Activated CD8-positive, alpha-beta T cell treated with anti-CD3 and anti-CD28 coated beads for 36 hours (primary cell): Measurements from ENCODE around the gene ESF1. TPM values are rescaled to one million over a fixed set of nuclear protein-coding genes. Genes with fewer than 3 reads are reported as not detected.

ENCODE experiments used
- ATAC-seq: fragments of 200-7000 bp; cut with Tn5 transposase; one replicate; pipeline ENCODE4 v1.10.0; 2021; ENCODE audit warnings: mild to moderate bottlenecking, moderate library complexity
- CTCF ChIA-PET: fragments of 350-600 bp; sonication (Branson Sonifier 250); formaldehyde crosslinking; loops from one replicate; lab custom pipeline; 2021; ENCODE audit warnings: antibody characterized with exemption; lab: Charles Lee
- POLR2A ChIA-PET: fragments of 350-600 bp; sonication (Branson Sonifier 250); formaldehyde crosslinking; loops from one replicate; lab custom pipeline; 2021; ENCODE audit warnings: antibody characterized with exemption; lab: Charles Lee
- DNase-seq: peaks from one replicate; pipeline ENCODE4 v3.0.0-alpha.2; 2020
- H3K27ac Mint-ChIP-seq: one replicate; pipeline ENCODE4 v1.8.0; 2021; ENCODE audit warnings: mild to moderate bottlenecking, mixed read lengths
- H3K27me3 Mint-ChIP-seq: one replicate; pipeline ENCODE4 v1.8.0; 2021; ENCODE audit warnings: mixed read lengths
- H3K36me3 Mint-ChIP-seq: one replicate; pipeline ENCODE4 v1.8.0; 2021; ENCODE audit warnings: low read depth, mixed read lengths
- H3K4me1 Mint-ChIP-seq: one replicate; pipeline ENCODE4 v1.8.0; 2021; ENCODE audit warnings: low read depth, mixed read lengths
- H3K4me3 Mint-ChIP-seq: one replicate; pipeline ENCODE4 v1.8.0; 2021; ENCODE audit warnings: mild to moderate bottlenecking, moderate library complexity, mixed read lengths
- H3K9me3 Mint-ChIP-seq: one replicate; pipeline ENCODE4 v1.8.0; 2021; ENCODE audit warnings: mixed read lengths
- CTCF ChIP-seq: fragments of 200-600 bp; IDR thresholded peaks from one replicate; pipeline ENCODE4 v1.8.0; 2022; ENCODE audit warnings: antibody characterized with exemption, mild to moderate bottlenecking
- intact Hi-C: fragments of 100-400 bp; cut with micrococcal nuclease; formaldehyde crosslinking; loops from one replicate; pipeline ENCODE4 v1.10.0; 2022
- total RNA-seq, 2 experiments: library from RNA; stranded (reverse); gene quantifications; one replicate each; pipeline ENCODE4 v1.2.3, GENCODE V29; 2021

Gene ESF1
- total RNA-seq, 2 experiments from 2014 or later: 19.9 to 20.4 TPM

- ATAC-seq (no peak), DNase-seq (no peak)
- Mint-ChIP-seq H3K27me3 (no peaks in the 10 kb centered on the region), H3K4me1 (peaks cover 7% of the 10 kb centered on the region), H3K27ac (no peak overlapping the region), H3K36me3 (peaks cover 60% of the 10 kb centered on the region), H3K9me3 (peaks cover 8% of the 10 kb centered on the region), H3K4me3 (no peak overlapping the region)
- intact Hi-C loops: no loop called here
- POLR2A ChIA-PET: no interaction called here
- TF ChIP-seq CTCF: no peak
- CTCF ChIA-PET: interaction anchor here (1.2 kb wide), 1 partner anchor 12 kb away, joined by 3 read pairs; no protein-coding TSS in a partner anchor
Observed at GRCh38 chr20:13735826-13736225, 48.9 kb downstream of the ESF1 start.

- Mint-ChIP-seq H3K4me1 (no peaks in the 10 kb centered on the region), H3K9me3 (no peaks in the 10 kb centered on the region), H3K27ac (no peak overlapping the region), H3K4me3 (no peak overlapping the region), H3K27me3 (no peaks in the 10 kb centered on the region), H3K36me3 (peaks cover 20% of the 10 kb centered on the region)
- ATAC-seq (no peak), DNase-seq (no peak)
- intact Hi-C loops: no loop called here
- ChIA-PET POLR2A (no interaction called here), CTCF (interaction anchor here (1.1 kb wide), 1 partner anchor 12 kb away, joined by 3 read pairs; no protein-coding TSS in a partner anchor)
- no peak for TF ChIP-seq CTCF
Observed at GRCh38 chr20:13723011-13723410, 61.7 kb downstream of the ESF1 start.

GRCh38 chr20:13718171-13718570 lies 66.5 kb downstream of the ESF1 start:
- ATAC-seq (no peak), DNase-seq (no peak)
- H3K4me3 Mint-ChIP-seq: no peak overlapping the region
- POLR2A ChIA-PET: no interaction called here
- H3K36me3 Mint-ChIP-seq: peaks cover 45% of the 10 kb centered on the region
- intact Hi-C loops: no loop called here
- no peak overlapping the region for H3K27ac Mint-ChIP-seq
- CTCF ChIA-PET: no interaction called here
- H3K9me3 Mint-ChIP-seq: no peaks in the 10 kb centered on the region
- no peaks in the 10 kb centered on the region for H3K4me1 Mint-ChIP-seq
- no peaks in the 10 kb centered on the region for H3K27me3 Mint-ChIP-seq
- no peak for TF ChIP-seq CTCF

DNA sequence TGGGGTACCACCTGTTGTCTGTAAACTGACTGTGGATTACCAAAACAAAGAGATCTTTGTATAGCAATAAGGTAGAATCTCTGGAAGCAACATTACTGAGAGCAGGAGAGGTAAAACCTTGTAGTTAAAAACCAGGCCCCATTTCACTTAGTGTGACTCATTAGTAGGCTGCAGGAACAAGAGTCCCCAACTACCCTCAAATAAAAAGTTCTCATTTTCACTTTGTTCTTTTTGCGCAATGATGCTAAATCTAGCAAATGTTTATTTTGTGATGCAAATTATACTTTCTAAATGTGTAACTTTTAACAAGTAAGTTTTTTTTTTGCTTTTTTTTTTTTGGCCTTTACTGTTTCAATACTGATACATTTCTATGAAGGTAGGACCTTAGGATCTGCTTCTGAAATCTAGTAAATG lies 67.1 kb downstream of the ESF1 start:
- Mint-ChIP-seq H3K4me1 (no peaks in the 10 kb centered on the region), H3K36me3 (peaks cover 51% of the 10 kb centered on the region), H3K27ac (no peak overlapping the region), H3K4me3 (no peak overlapping the region), H3K27me3 (no peaks in the 10 kb centered on the region), H3K9me3 (no peaks in the 10 kb centered on the region)
- ATAC-seq: no peak
- no peak for TF ChIP-seq CTCF
- ChIA-PET POLR2A (no interaction called here), CTCF (no interaction called here)
- DNase-seq: no peak
- intact Hi-C loops: no loop called here

DNA sequence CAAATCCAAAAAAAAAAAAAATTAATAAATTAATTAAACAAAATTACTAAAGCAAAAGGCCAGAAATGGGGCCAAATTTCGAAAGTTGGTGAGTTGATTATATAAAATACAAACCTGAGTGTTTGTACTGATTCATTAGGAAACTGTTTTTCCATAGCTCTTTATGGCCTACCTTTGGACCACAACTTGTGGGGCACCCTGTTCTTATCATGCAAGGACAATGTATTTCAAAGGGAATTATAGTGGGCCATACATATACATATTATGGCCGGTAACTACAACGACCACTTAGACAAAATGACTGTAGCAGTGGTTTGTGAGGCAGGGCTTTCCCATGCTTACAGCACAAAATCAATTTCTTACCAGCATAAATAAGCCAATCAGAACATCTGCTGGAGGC lies 69.5 kb downstream of the ESF1 start:
- no peak for ATAC-seq
- Mint-ChIP-seq H3K27ac (no peak overlapping the region), H3K36me3 (peaks cover 63% of the 10 kb centered on the region), H3K4me1 (no peaks in the 10 kb centered on the region), H3K9me3 (no peaks in the 10 kb centered on the region), H3K27me3 (no peaks in the 10 kb centered on the region), H3K4me3 (no peak overlapping the region)
- POLR2A ChIA-PET: no interaction called here
- CTCF ChIA-PET: no interaction called here
- intact Hi-C loops: no loop called here
- TF ChIP-seq CTCF: no peak
- no peak for DNase-seq
